T follicular helper cell (primary cell): ENCODE measurements around the gene HSD17B12.

ENCODE experiments used
- DNase-seq: peaks from one replicate; pipeline ENCODE4 v3.0.0-alpha.2; 2020; ENCODE audit warnings: low read depth

Gene HSD17B12

GRCh38 chr11:43871051-43871450 lies 190.5 kb downstream of the HSD17B12 start:
- DNase-seq: no peak

- no peak for DNase-seq
Measured at GRCh38 chr11:43872995-43873394, 192.5 kb downstream of the HSD17B12 start.

GRCh38 chr11:43874078-43874477 lies 193.5 kb downstream of the HSD17B12 start:
- no peak for DNase-seq

GRCh38 chr11:43874738-43875137 lies 194.2 kb downstream of the HSD17B12 start:
- no peak for DNase-seq

- no peak for DNase-seq
Measured at GRCh38 chr11:43879789-43880639, 199.5 kb downstream of the HSD17B12 start.

GRCh38 chr11:43880640-43881159 lies 200.2 kb downstream of the HSD17B12 start, which contains the start of gene ALKBH3:
Gene ALKBH3 (plus strand): TSS chr11:43880831. CDS start chr11:43882653, 1,822 bp downstream.
- DNase-seq: peak; percentile 86

GRCh38 chr11:43892851-43893250 lies 212.3 kb downstream of the HSD17B12 start:
- DNase-seq: no peak

GRCh38 chr11:43894546-43894945 lies 214.0 kb downstream of the HSD17B12 start:
- no peak for DNase-seq

GRCh38 chr11:43895601-43896000 lies 215.1 kb downstream of the HSD17B12 start:
- no peak for DNase-seq

- no peak for DNase-seq
Measured at GRCh38 chr11:43898574-43898973, 218.0 kb downstream of the HSD17B12 start.

- no peak for DNase-seq
Measured at GRCh38 chr11:43899094-43899493, 218.6 kb downstream of the HSD17B12 start.

- DNase-seq: no peak
Measured at GRCh38 chr11:43901551-43901950, 221.0 kb downstream of the HSD17B12 start.

GRCh38 chr11:43903078-43903477 lies 222.5 kb downstream of the HSD17B12 start:
- no peak for DNase-seq

GRCh38 chr11:43903969-43904368 lies 223.4 kb downstream of the HSD17B12 start:
- no peak for DNase-seq

- DNase-seq: no peak
Measured at GRCh38 chr11:43904742-43905535, 224.4 kb downstream of the HSD17B12 start.

GRCh38 chr11:43905813-43906241 lies 225.3 kb downstream of the HSD17B12 start:
- DNase-seq: no peak
